ENCODE data around the gene MN1.

MN1 gene

DNA sequence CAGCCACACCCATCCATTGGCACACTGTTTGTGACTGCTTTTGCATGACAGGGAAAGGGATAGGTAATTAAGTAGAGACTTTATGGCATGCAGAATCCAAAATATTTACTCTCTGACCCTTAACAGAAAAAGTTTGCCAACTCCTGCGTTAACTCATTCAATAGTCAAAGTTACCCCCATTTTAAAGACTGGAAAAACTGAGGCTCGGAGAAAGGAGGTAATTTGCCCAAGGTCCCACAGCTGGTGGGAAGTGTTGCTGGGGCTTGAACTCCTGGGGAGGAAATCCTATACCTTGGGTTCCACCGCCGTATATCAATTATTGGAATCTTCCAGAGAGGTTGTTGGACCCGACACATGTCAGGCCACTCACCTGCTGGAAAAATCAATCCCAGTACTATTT, 29.9 kb downstream of the MN1 start:
- ATAC-seq = no peak
- TF ChIP-seq ESRRG (CRISPR knock-in tag; IDR thresholded peaks at IDR 0.05) (no peak), ZNF8 (CRISPR knock-in tag; IDR thresholded peaks at IDR 0.05) (no peak), OSR1 (CRISPR knock-in tag; IDR thresholded peaks at IDR 0.05) (no peak), ZFP3 (CRISPR knock-in tag; IDR thresholded peaks at IDR 0.05) (no peak), ZC3H10 (CRISPR knock-in tag; IDR thresholded peaks at IDR 0.05) (no peak), BACH2 (CRISPR knock-in tag; IDR thresholded peaks at IDR 0.05; ENCODE audit: borderline replicate concordance) (no peak), ZNF565 (CRISPR knock-in tag; conservative IDR thresholded peaks at IDR 0.05; ENCODE audit: low read depth) (no peak), ISL1 (CRISPR knock-in tag; IDR thresholded peaks at IDR 0.05) (no peak), ZFP30 (CRISPR knock-in tag; IDR thresholded peaks at IDR 0.05) (no peak), RARB (CRISPR knock-in tag; IDR thresholded peaks at IDR 0.05) (no peak), ZNF70 (CRISPR knock-in tag; IDR thresholded peaks at IDR 0.05) (no peak), ARNTL (CRISPR knock-in tag; IDR thresholded peaks at IDR 0.05; ENCODE audit: borderline replicate concordance, low read depth) (no peak), TCF4 (CRISPR knock-in tag; IDR thresholded peaks at IDR 0.05; ENCODE audit: borderline replicate concordance) (no peak), CSDC2 (CRISPR knock-in tag; IDR thresholded peaks at IDR 0.05) (no peak)
- TF ChIP-seq, protein P1, sequence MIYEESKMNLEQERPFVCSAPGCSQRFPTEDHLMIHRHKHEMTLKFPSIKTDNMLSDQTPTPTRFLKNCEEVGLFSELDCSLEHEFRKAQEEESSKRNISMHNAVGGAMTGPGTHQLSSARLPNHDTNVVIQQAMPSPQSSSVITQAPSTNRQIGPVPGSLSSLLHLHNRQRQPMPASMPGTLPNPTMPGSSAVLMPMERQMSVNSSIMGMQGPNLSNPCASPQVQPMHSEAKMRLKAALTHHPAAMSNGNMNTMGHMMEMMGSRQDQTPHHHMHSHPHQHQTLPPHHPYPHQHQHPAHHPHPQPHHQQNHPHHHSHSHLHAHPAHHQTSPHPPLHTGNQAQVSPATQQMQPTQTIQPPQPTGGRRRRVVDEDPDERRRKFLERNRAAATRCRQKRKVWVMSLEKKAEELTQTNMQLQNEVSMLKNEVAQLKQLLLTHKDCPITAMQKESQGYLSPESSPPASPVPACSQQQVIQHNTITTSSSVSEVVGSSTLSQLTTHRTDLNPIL (CRISPR knock-in tag; IDR thresholded peaks at IDR 0.05; ENCODE audit: low read depth) = no peak
- TF ChIP-seq, protein P2, sequence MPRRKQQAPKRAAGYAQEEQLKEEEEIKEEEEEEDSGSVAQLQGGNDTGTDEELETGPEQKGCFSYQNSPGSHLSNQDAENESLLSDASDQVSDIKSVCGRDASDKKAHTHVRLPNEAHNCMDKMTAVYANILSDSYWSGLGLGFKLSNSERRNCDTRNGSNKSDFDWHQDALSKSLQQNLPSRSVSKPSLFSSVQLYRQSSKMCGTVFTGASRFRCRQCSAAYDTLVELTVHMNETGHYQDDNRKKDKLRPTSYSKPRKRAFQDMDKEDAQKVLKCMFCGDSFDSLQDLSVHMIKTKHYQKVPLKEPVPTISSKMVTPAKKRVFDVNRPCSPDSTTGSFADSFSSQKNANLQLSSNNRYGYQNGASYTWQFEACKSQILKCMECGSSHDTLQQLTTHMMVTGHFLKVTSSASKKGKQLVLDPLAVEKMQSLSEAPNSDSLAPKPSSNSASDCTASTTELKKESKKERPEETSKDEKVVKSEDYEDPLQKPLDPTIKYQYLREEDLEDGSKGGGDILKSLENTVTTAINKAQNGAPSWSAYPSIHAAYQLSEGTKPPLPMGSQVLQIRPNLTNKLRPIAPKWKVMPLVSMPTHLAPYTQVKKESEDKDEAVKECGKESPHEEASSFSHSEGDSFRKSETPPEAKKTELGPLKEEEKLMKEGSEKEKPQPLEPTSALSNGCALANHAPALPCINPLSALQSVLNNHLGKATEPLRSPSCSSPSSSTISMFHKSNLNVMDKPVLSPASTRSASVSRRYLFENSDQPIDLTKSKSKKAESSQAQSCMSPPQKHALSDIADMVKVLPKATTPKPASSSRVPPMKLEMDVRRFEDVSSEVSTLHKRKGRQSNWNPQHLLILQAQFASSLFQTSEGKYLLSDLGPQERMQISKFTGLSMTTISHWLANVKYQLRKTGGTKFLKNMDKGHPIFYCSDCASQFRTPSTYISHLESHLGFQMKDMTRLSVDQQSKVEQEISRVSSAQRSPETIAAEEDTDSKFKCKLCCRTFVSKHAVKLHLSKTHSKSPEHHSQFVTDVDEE (CRISPR knock-in tag; IDR thresholded peaks at IDR 0.05) = no peak
- TF ChIP-seq, protein P3, sequence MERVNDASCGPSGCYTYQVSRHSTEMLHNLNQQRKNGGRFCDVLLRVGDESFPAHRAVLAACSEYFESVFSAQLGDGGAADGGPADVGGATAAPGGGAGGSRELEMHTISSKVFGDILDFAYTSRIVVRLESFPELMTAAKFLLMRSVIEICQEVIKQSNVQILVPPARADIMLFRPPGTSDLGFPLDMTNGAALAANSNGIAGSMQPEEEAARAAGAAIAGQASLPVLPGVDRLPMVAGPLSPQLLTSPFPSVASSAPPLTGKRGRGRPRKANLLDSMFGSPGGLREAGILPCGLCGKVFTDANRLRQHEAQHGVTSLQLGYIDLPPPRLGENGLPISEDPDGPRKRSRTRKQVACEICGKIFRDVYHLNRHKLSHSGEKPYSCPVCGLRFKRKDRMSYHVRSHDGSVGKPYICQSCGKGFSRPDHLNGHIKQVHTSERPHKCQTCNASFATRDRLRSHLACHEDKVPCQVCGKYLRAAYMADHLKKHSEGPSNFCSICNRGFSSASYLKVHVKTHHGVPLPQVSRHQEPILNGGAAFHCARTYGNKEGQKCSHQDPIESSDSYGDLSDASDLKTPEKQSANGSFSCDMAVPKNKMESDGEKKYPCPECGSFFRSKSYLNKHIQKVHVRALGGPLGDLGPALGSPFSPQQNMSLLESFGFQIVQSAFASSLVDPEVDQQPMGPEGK (CRISPR knock-in tag; IDR thresholded peaks at IDR 0.05; ENCODE audit: borderline replicate concordance) = no peak
- TF ChIP-seq, protein P4, sequence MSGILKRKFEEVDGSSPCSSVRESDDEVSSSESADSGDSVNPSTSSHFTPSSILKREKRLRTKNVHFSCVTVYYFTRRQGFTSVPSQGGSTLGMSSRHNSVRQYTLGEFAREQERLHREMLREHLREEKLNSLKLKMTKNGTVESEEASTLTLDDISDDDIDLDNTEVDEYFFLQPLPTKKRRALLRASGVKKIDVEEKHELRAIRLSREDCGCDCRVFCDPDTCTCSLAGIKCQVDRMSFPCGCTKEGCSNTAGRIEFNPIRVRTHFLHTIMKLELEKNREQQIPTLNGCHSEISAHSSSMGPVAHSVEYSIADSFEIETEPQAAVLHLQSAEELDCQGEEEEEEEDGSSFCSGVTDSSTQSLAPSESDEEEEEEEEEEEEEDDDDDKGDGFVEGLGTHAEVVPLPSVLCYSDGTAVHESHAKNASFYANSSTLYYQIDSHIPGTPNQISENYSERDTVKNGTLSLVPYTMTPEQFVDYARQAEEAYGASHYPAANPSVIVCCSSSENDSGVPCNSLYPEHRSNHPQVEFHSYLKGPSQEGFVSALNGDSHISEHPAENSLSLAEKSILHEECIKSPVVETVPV (CRISPR knock-in tag; IDR thresholded peaks at IDR 0.05) = no peak

DNA sequence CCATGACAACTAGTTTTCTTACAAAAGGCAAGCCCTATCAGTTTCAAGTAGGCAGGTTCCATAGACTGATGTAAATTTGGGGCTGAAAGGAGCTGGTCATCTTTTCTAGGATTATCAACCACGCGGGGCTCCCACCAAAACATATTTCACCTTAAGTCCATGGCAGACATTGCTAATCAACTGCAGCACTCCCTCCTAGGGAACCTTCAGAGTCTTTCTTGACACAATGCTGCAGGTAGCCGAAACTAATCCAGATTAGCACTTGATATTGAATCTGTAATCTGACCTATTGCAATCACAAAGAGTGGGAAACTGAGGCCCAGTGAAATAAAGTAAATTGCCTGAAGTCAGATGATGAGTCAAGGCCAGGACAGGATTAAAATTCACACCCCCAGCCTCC, 32.5 kb downstream of the MN1 start:
- no peak for ATAC-seq
- TF ChIP-seq PPARA (CRISPR knock-in tag; IDR thresholded peaks at IDR 0.05; ENCODE audit: borderline replicate concordance) (no peak), TOX (CRISPR knock-in tag; IDR thresholded peaks at IDR 0.05; ENCODE audit: borderline replicate concordance) (no peak), CSDC2 (CRISPR knock-in tag; IDR thresholded peaks at IDR 0.05) (no peak), ZFP30 (CRISPR knock-in tag; IDR thresholded peaks at IDR 0.05) (no peak), OSR1 (CRISPR knock-in tag; IDR thresholded peaks at IDR 0.05) (no peak), ZC3H10 (CRISPR knock-in tag; IDR thresholded peaks at IDR 0.05) (no peak), ZNF565 (CRISPR knock-in tag; conservative IDR thresholded peaks at IDR 0.05; ENCODE audit: low read depth) (no peak), RARB (CRISPR knock-in tag; IDR thresholded peaks at IDR 0.05) (no peak), ZNF70 (CRISPR knock-in tag; IDR thresholded peaks at IDR 0.05) (no peak)
- TF ChIP-seq, protein P4 (CRISPR knock-in tag; IDR thresholded peaks at IDR 0.05) = no peak
- TF ChIP-seq, protein P1 (CRISPR knock-in tag; IDR thresholded peaks at IDR 0.05; ENCODE audit: low read depth) = no peak
- TF ChIP-seq, protein P3 (CRISPR knock-in tag; IDR thresholded peaks at IDR 0.05; ENCODE audit: borderline replicate concordance) = no peak

Measured in SK-N-SH treated with all-trans-retinoic acid at 6 μM for 48 hours (cell line).